Nephron (organoid): ENCODE measurements around the gene SRSF9.
"Not testable (repeated sequence)": the region's sequence is repeated elsewhere in the genome, so short reads cannot be mapped to it uniquely, and the experiment has no call there.

Experiments used
- H3K27ac Mint-ChIP-seq, 3 experiments: 2 replicates each; pipeline ENCODE4 v1.8.0; 2020; ENCODE audit warnings: mixed read lengths in 3 of 3, mild to moderate bottlenecking in 2 of 3, moderate library complexity in 1 of 3
- H3K27me3 Mint-ChIP-seq: 2 replicates; pipeline ENCODE4 v1.8.0; 2021; ENCODE audit warnings: low read depth, mild to moderate bottlenecking, moderate library complexity, mixed read lengths
- H3K36me3 Mint-ChIP-seq: 2 replicates; pipeline ENCODE4 v1.8.0; 2020; ENCODE audit warnings: low read depth, mixed read lengths
- H3K4me1 Mint-ChIP-seq: 2 replicates; pipeline ENCODE4 v1.8.0; 2020; ENCODE audit warnings: mixed read lengths
- H3K4me3 Mint-ChIP-seq, 3 experiments: 2 replicates each; pipeline ENCODE4 v1.8.0; 2020; ENCODE audit warnings: mild to moderate bottlenecking in 3 of 3, mixed read lengths in 3 of 3, moderate library complexity in 2 of 3
- H3K9me3 Mint-ChIP-seq: 2 replicates; pipeline ENCODE4 v1.8.0; 2020; ENCODE audit warnings: mixed read lengths
- TF ChIP-seq, protein P1 (sequence below), 3 experiments: fragments of 200-600 bp; sonication (generic); IDR thresholded peaks; one replicate each; pipeline ENCODE4 v1.5.0; 2021; ENCODE audit warnings: antibody characterized with exemption in 3 of 3; ENCODE audit not compliant: unreplicated experiment in 3 of 3

SRSF9 gene

DNA sequence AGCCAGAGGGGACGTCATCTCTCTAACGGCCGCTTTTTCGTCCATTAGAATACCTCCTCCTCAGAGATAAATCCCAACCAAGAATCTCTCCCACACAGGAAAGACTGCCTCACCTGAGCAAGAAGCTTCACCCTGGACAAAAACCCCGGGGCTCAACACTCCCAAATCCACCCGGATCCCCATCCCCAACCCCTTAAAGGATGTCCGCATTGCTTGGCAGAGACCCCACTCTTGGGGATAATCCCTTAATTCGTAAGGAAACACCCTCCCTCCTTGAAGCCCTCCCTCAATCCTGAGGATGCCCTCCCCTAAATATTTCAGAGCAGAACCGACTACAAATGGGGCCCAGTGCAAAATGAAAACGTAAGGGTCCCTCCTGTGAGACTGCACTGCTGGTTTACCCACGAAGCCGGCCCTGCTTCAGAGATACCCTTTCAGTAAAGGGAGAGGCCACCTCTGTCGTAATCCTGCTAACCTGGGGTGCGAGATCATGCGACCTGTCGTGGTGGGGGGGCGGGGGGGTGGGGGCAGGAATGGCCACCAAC, 25.7 kb upstream of the SRSF9 start:
- peaks cover 49% of the 10 kb centered on the region for H3K36me3 Mint-ChIP-seq
- TF ChIP-seq, protein P1, sequence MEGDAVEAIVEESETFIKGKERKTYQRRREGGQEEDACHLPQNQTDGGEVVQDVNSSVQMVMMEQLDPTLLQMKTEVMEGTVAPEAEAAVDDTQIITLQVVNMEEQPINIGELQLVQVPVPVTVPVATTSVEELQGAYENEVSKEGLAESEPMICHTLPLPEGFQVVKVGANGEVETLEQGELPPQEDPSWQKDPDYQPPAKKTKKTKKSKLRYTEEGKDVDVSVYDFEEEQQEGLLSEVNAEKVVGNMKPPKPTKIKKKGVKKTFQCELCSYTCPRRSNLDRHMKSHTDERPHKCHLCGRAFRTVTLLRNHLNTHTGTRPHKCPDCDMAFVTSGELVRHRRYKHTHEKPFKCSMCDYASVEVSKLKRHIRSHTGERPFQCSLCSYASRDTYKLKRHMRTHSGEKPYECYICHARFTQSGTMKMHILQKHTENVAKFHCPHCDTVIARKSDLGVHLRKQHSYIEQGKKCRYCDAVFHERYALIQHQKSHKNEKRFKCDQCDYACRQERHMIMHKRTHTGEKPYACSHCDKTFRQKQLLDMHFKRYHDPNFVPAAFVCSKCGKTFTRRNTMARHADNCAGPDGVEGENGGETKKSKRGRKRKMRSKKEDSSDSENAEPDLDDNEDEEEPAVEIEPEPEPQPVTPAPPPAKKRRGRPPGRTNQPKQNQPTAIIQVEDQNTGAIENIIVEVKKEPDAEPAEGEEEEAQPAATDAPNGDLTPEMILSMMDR (IDR thresholded peaks at IDR 0.05; ENCODE audit: unreplicated experiment in 3 of 3), result no peak
- H3K9me3 Mint-ChIP-seq, result no peaks in the 10 kb centered on the region
- peaks cover 36% of the 10 kb centered on the region for H3K4me1 Mint-ChIP-seq
- no peaks in the 10 kb centered on the region for H3K27me3 Mint-ChIP-seq
- H3K27ac Mint-ChIP-seq, result peak overlapping the region; percentile 89 to 92 (median 91)
- H3K4me3 Mint-ChIP-seq, result peak overlapping the region; percentile 96 to 100 (median 97)

DNA sequence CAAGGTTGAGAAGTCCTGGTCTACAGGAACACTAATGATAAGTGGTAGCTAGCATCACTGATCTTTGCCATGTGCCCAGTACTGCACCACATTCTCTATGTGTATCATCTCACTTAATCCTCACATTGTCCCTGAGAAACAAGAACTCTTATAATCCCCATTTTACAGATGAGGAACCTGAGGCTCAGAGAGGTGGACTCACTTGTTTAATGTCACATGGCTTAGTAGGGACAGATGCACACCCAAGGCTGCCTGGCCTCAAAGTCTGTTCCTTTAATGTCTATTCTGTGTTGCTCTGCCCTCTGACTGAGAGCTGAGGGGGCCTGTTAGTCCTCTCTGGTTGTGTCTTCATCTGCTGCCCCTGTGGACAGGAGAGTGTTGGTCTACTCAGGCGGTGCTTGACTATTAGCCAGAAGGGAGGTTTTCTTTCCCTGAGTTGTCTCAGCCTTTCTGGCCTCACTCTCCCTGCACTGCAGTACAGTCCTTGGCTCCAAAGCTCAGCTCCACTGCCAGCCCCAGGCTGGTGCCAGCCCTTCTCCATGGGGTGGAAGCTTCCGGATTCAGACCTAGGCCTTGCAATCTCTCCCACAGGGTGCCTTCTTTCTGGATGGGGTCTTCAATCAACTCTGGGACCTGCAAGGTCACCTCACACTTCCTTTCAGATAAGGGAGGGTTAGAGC, 21.4 kb upstream of the SRSF9 start:
- Mint-ChIP-seq H3K27me3 (no peaks in the 10 kb centered on the region), H3K4me1 (peaks cover 41% of the 10 kb centered on the region), H3K4me3 (peak overlapping the region in 1 of 3 experiments; percentile 45), H3K36me3 (peaks cover 29% of the 10 kb centered on the region), H3K9me3 (no peaks in the 10 kb centered on the region), H3K27ac (peak overlapping the region in 2 of 3 experiments; percentile 63 to 66)
- TF ChIP-seq, protein P1 (IDR thresholded peaks at IDR 0.05; ENCODE audit: unreplicated experiment in 3 of 3), result no peak

DNA sequence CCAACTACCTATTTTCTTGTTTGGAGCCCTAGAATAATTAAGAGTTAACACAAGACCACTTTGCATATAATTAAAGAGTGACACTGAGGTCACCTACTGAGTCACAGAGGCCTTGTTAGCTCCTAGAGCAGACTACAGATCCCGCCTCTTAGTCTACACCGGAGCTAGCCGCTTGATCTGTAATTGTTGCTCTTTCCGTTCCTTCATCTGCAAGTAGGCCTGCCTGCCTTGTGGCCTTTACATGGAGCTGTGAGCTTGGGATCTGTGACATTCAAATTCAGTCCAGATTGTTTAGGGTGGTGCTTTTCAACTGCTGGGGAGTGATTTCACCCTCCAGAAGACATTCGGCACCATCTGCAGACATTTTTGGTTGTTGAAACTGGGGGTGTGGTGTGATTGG, 20.8 kb upstream of the SRSF9 start:
- H3K27ac Mint-ChIP-seq, result peak overlapping the region in 2 of 3 experiments; percentile 33 to 66
- peaks cover 29% of the 10 kb centered on the region for H3K36me3 Mint-ChIP-seq
- no peaks in the 10 kb centered on the region for H3K27me3 Mint-ChIP-seq
- TF ChIP-seq, protein P1 (IDR thresholded peaks at IDR 0.05; ENCODE audit: unreplicated experiment in 3 of 3), result no peak
- H3K4me1 Mint-ChIP-seq, result peaks cover 44% of the 10 kb centered on the region
- no peak overlapping the region for H3K4me3 Mint-ChIP-seq
- no peaks in the 10 kb centered on the region for H3K9me3 Mint-ChIP-seq

DNA sequence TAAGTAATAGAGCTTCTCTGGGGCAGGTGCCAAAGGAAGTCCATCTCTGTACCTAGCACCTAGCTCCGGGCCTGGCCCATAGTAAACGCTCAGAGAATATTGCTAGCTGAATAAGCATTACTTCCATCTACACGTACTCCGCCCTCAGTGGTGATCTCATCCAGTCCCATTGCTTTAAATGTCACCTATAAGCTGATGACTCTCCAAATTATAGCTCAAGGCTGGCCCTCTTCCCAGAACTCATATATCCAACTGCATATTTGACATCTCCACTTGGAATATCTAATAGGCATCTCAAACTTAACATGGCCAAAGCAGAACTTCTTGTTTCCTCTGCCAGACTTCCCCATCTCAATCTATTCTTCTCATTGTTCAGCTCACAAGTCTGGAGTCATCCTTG, 19.5 kb upstream of the SRSF9 start:
- H3K27ac Mint-ChIP-seq, result peak overlapping the region; percentile 22 to 90 (median 59)
- TF ChIP-seq, protein P1 (IDR thresholded peaks at IDR 0.05; ENCODE audit: unreplicated experiment in 3 of 3), result no peak
- no peak overlapping the region for H3K4me3 Mint-ChIP-seq
- no peaks in the 10 kb centered on the region for H3K9me3 Mint-ChIP-seq
- H3K27me3 Mint-ChIP-seq, result no peaks in the 10 kb centered on the region
- H3K36me3 Mint-ChIP-seq, result peaks cover 29% of the 10 kb centered on the region
- H3K4me1 Mint-ChIP-seq, result peaks cover 39% of the 10 kb centered on the region

DNA sequence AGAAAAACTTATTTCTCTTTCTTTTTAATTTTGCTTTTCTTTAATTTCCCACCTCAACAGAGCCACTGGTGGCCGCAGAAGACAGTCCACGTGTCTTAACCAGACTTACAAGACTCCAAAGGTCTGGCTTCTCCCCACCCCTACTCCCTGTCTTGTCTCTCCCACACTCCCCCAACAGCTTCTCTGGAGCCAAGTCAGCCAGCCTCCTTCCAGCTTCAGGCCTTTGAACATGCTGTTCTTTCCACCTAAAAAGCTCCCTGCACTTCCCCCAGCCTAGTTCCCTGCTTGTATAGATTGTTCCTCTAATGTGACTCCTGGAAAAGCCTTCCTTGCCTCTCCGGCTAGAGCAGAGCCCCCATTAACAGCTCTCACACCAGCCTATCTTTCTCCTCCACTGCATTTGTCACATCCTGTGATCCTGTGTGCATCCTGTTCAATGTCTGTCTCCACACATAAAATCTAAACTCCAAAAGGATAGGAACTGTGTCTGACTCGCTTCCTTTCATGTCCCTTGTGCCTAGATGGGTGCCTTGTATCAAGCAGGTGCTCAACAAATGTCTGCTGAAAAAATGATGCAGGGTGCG, 18.6 kb upstream of the SRSF9 start:
- Mint-ChIP-seq H3K27ac (peak overlapping the region; percentile 59 to 95 (median 90)), H3K9me3 (no peaks in the 10 kb centered on the region), H3K4me3 (peak overlapping the region in 1 of 3 experiments; percentile 10), H3K27me3 (no peaks in the 10 kb centered on the region), H3K36me3 (peaks cover 32% of the 10 kb centered on the region), H3K4me1 (peaks cover 47% of the 10 kb centered on the region)
- TF ChIP-seq, protein P1 (IDR thresholded peaks at IDR 0.05; ENCODE audit: unreplicated experiment in 3 of 3), result no peak

DNA sequence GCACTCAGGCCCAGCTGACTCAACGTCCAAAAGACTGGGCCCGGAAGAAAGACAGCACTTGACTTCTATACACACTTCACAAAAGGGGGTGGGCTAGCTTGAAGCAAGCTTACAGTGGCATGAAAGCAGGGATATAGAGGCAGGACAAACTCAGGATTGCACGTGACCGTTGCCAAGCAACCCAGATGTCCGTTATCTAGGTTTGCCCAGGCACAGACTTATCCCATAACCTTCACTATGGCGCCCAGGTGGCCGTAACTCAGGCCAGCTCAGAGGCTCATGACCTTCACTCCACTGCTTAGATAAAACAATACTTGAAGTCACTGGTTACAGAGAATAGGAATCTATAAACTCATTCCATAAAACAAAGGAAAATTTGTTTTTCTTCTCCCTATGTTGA, 18.0 kb upstream of the SRSF9 start:
- Mint-ChIP-seq H3K36me3 (peaks cover 32% of the 10 kb centered on the region), H3K27ac (peak overlapping the region; percentile 59 to 95 (median 90)), H3K4me1 (peaks cover 47% of the 10 kb centered on the region)
- not testable (repeated sequence) for H3K4me3 Mint-ChIP-seq, H3K9me3 Mint-ChIP-seq, H3K27me3 Mint-ChIP-seq
